Peyer's patch (tissue), 4 donors: ENCODE measurements around the gene NPHP3. TPM values are rescaled to one million over a fixed set of nuclear protein-coding genes. Genes with fewer than 3 reads are reported as not detected.

Experiments
- DNase-seq, 3 donors: peaks; one replicate each; pipeline ENCODE4 v3.0.0-alpha.2; 2017 to 2019
- H3K27ac ChIP-seq, 4 donors: fragments of 200-600 bp; sonication (generic); one replicate each; pipeline ENCODE4 v1.5.1; 2016 to 2019
- H3K27me3 ChIP-seq, 2 donors: fragments of 200-600 bp; sonication (generic); one replicate each; pipeline ENCODE4 v1.5.1; 2019
- H3K36me3 ChIP-seq, 3 donors: fragments of 200-600 bp; sonication (generic); one replicate each; pipeline ENCODE4 v1.5.1; 2016 to 2019
- H3K4me1 ChIP-seq, 4 donors: fragments of 200-600 bp; sonication (generic); one replicate each; pipeline ENCODE4 v1.5.1; 2016 to 2019
- H3K4me3 ChIP-seq, 4 donors: fragments of 200-600 bp; sonication (generic); 1 replicate in 3 of 4; 2 replicates in 1 of 4; pipeline ENCODE4 v1.5.1; 2016 to 2019; ENCODE audit warnings: mild to moderate bottlenecking in 1 of 4
- H3K9me3 ChIP-seq, 4 donors: fragments of 200-600 bp; sonication (generic); one replicate each; pipeline ENCODE4 v1.5.1; 2016 to 2019; ENCODE audit warnings: mild to moderate bottlenecking in 1 of 4
- POLR2A ChIP-seq, 2 donors: fragments of 450-650 bp; IDR thresholded peaks; one replicate each; pipeline ENCODE4 v1.5.1; 2017; ENCODE audit warnings: antibody characterized with exemption in 2 of 2, mild to moderate bottlenecking in 2 of 2, moderate library complexity in 2 of 2
- total RNA-seq, 4 donors: library from RNA; depleted of rRNA; stranded (reverse); fragments of >200 nt; gene quantifications; one replicate each; pipeline ENCODE4 v1.1.0, GENCODE V29; 2016
- TF ChIP-seq, protein P1 (sequence below), 6 experiments: fragments of 450-650 bp in 4 of 6; fragments of 200-600 bp in 2 of 6; sonication (generic) in 1 of 6; IDR thresholded peaks; one replicate each; pipeline ENCODE4 v1.5.1; 2017 to 2019; ENCODE audit warnings: antibody characterized with exemption in 6 of 6, mild to moderate bottlenecking in 3 of 6, moderate library complexity in 1 of 6

NPHP3 gene
- total RNA-seq, 4 donors from 2014 or later = 20.5 to 67.6 (median 45.4) TPM

DNA sequence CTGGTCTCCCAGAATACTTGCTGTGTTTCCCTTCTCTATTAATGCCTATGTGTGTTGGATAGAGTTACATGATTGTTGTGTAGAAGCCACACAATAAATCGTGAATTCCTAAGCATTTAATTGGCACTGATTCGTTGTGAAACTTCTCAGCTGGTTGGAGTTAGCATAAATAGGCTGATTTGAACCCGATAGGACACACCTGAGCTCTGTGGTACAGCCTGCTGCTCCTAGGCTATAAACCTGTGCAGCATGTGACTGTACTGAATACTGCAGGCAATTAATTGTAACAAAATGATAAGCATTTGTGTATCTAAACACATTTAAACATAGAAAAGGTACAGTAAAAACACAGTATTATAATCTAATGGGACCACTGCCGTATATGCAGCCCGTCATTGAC, 67.5 kb downstream of the NPHP3 start:
- Histone ChIP-seq H3K36me3 (no peaks in the 10 kb centered on the region), H3K4me1 (peaks cover 0 to 32% (median 2%) of the 10 kb centered on the region in 4 donors), H3K27me3 (no peaks in the 10 kb centered on the region), H3K27ac (peak overlapping the region in 2 of 4 donors; percentile 49 to 72), H3K9me3 (no peaks in the 10 kb centered on the region), H3K4me3 (no peak overlapping the region)
- TF ChIP-seq, protein P1, sequence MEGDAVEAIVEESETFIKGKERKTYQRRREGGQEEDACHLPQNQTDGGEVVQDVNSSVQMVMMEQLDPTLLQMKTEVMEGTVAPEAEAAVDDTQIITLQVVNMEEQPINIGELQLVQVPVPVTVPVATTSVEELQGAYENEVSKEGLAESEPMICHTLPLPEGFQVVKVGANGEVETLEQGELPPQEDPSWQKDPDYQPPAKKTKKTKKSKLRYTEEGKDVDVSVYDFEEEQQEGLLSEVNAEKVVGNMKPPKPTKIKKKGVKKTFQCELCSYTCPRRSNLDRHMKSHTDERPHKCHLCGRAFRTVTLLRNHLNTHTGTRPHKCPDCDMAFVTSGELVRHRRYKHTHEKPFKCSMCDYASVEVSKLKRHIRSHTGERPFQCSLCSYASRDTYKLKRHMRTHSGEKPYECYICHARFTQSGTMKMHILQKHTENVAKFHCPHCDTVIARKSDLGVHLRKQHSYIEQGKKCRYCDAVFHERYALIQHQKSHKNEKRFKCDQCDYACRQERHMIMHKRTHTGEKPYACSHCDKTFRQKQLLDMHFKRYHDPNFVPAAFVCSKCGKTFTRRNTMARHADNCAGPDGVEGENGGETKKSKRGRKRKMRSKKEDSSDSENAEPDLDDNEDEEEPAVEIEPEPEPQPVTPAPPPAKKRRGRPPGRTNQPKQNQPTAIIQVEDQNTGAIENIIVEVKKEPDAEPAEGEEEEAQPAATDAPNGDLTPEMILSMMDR (IDR thresholded peaks at IDR 0.05) = no peak
- TF ChIP-seq POLR2A (IDR thresholded peaks at IDR 0.05) = no peak
- DNase-seq = no peak

- H3K27ac ChIP-seq = peak overlapping the region in 2 of 4 donors; percentile 49 to 72
Observed at GRCh38 chr3:132654190-132654589, 68.0 kb downstream of the NPHP3 start.

GRCh38 chr3:132652640-132653270, 69.5 kb downstream of the NPHP3 start:
- H3K27ac ChIP-seq = peak overlapping the region in 2 of 4 donors; percentile 14 to 37
- no peaks in the 10 kb centered on the region for H3K36me3 ChIP-seq
- H3K4me3 ChIP-seq = no peak overlapping the region
- TF ChIP-seq POLR2A (IDR thresholded peaks at IDR 0.05) = no peak
- TF ChIP-seq, protein P1 (IDR thresholded peaks at IDR 0.05) = no peak
- DNase-seq = no peak
- no peaks in the 10 kb centered on the region for H3K9me3 ChIP-seq
- H3K27me3 ChIP-seq = no peaks in the 10 kb centered on the region
- H3K4me1 ChIP-seq = peaks cover 0 to 24% (median 2%) of the 10 kb centered on the region in 4 donors

More at GRCh38 chr3:132654190-132654589, 68.0 kb downstream of the NPHP3 start:
- no peak for TF ChIP-seq POLR2A (IDR thresholded peaks at IDR 0.05)
- TF ChIP-seq, protein P1 (IDR thresholded peaks at IDR 0.05) = no peak
- Histone ChIP-seq H3K4me1 (peaks cover 0 to 32% (median 2%) of the 10 kb centered on the region in 4 donors), H3K27me3 (no peaks in the 10 kb centered on the region), H3K9me3 (no peaks in the 10 kb centered on the region), H3K36me3 (no peaks in the 10 kb centered on the region), H3K4me3 (no peak overlapping the region)
- no peak for DNase-seq

- Histone ChIP-seq H3K4me1 (peaks cover 0 to 12% (median 2%) of the 10 kb centered on the region in 4 donors), H3K27ac (no peak overlapping the region), H3K27me3 (no peaks in the 10 kb centered on the region), H3K9me3 (no peaks in the 10 kb centered on the region), H3K4me3 (no peak overlapping the region), H3K36me3 (no peaks in the 10 kb centered on the region)
- DNase-seq = no peak
- no peak for TF ChIP-seq POLR2A (IDR thresholded peaks at IDR 0.05)
- TF ChIP-seq, protein P1 (IDR thresholded peaks at IDR 0.05) = no peak
Observed at GRCh38 chr3:132650153-132650552, 72.1 kb downstream of the NPHP3 start.

GRCh38 chr3:132645058-132645457, 77.2 kb downstream of the NPHP3 start:
- no peak for DNase-seq
- no peaks in the 10 kb centered on the region for H3K27me3 ChIP-seq
- H3K9me3 ChIP-seq = no peaks in the 10 kb centered on the region
- H3K4me1 ChIP-seq = no peaks in the 10 kb centered on the region
- TF ChIP-seq, protein P1 (IDR thresholded peaks at IDR 0.05) = no peak
- TF ChIP-seq POLR2A (IDR thresholded peaks at IDR 0.05) = no peak
- H3K4me3 ChIP-seq = no peak overlapping the region
- no peak overlapping the region for H3K27ac ChIP-seq
- peaks cover 0 to 11% (median 0%) of the 10 kb centered on the region in 3 donors for H3K36me3 ChIP-seq
